ENCODE measurements around the gene SESTD1.

GRCh38 chr2:179191110-179191509 lies 73.5 kb downstream of the SESTD1 start:
- no peak for TF ChIP-seq ELK1 (CRISPR knock-in tag; IDR thresholded peaks at IDR 0.05)
- TF ChIP-seq ZNF274 (IDR thresholded peaks at IDR 0.05; ENCODE audit: borderline replicate concordance, low read depth, low read length) = no peak
- TF ChIP-seq ZNF766 (CRISPR knock-in tag; conservative IDR thresholded peaks at IDR 0.05) = no peak
- no peak for TF ChIP-seq CBFB (CRISPR knock-in tag; IDR thresholded peaks at IDR 0.05)
- no peak for TF ChIP-seq POLR2AphosphoS5 (IDR thresholded peaks at IDR 0.05; ENCODE audit: control insufficient read depth, insufficient read depth, low read depth, low read length)

Measured in K562 (cell line).